Endothelial cell of umbilical vein (primary cell): Measurements from ENCODE around the gene CCDC69. TPM values are rescaled to one million over a fixed set of nuclear protein-coding genes. Genes with fewer than 3 reads are reported as not detected.

Source experiments
- BruUV-seq: library from RNA; stranded (reverse); fragments of 400-500 nt; replicated peaks from 2 replicates; lab custom pipeline; 2021; lab: Mats Ljungman, UMichigan
- CTCF ChIA-PET: fragments of 300-600, 350-600 bp; sonication (Branson Sonifier 250); formaldehyde crosslinking; loops from one replicate; lab custom pipeline; 2021; ENCODE audit warnings: antibody characterized with exemption, inconsistent platforms; lab: Charles Lee
- POLR2A ChIA-PET: fragments of 300-600, 350-600 bp; sonication (Branson Sonifier 250); formaldehyde crosslinking; loops from one replicate; lab custom pipeline; 2021; ENCODE audit warnings: antibody characterized with exemption, inconsistent platforms; lab: Charles Lee
- DNase-seq: peaks from one replicate; pipeline ENCODE4 v3.0.0-alpha.2; 2011; ENCODE audit warnings: low read depth, low spot score
- FAIRE-seq: peaks from 2 replicates; lab custom pipeline; 2011; peaks lifted over from hg19 to GRCh38; lab: Jason Lieb, UNC
- H2AFZ ChIP-seq: 2 replicates; pipeline ENCODE4 v1.6.0; 2012; ENCODE audit warnings: low read depth, low read length, control low read depth, inconsistent platforms
- H3K27ac ChIP-seq: 2 replicates; pipeline ENCODE4 v1.5.1; 2011; ENCODE audit warnings: low read depth, mild to moderate bottlenecking, control low read depth, low read length, moderate library complexity; ENCODE audit not compliant: insufficient read depth
- H3K27me3 ChIP-seq, 2 experiments: 2 replicates each; pipeline versions ENCODE4 v1.6.0 to v1.6.1; 2011; ENCODE audit warnings: low read length in 2 of 2, mixed read lengths in 1 of 2; ENCODE audit not compliant: control insufficient read depth in 2 of 2, insufficient read depth in 2 of 2
- H3K36me3 ChIP-seq, 2 experiments: 2 replicates in 1 of 2; 3 replicates in 1 of 2; pipeline ENCODE4 v1.5.1; 2011; ENCODE audit warnings: low read length in 2 of 2, mild to moderate bottlenecking in 1 of 2, moderate library complexity in 1 of 2; ENCODE audit not compliant: control insufficient read depth in 2 of 2, insufficient read depth in 2 of 2; ENCODE audit errors: extremely low read depth in 1 of 2
- H3K4me1 ChIP-seq: 3 replicates; pipeline ENCODE4 v1.5.1; 2011; ENCODE audit warnings: mild to moderate bottlenecking, low read length; ENCODE audit not compliant: control insufficient read depth, insufficient read depth; ENCODE audit errors: extremely low read depth
- H3K4me2 ChIP-seq: 2 replicates; pipeline ENCODE4 v1.6.1; 2011; ENCODE audit warnings: low read length, control low read depth, mixed read lengths; ENCODE audit not compliant: insufficient read depth
- H3K4me3 ChIP-seq, 3 experiments: fragments of 200-600 bp in 1 of 3; sonication (generic), shearing (Covaris generic) in 1 of 3; replicated peaks in 1 of 3; 2 replicates each; pipeline ENCODE4 v1.5.1; 2011 to 2016; ENCODE audit warnings: control low read depth in 3 of 3, low read length in 3 of 3, mild to moderate bottlenecking in 2 of 3, inconsistent platforms in 1 of 3, low read depth in 1 of 3, moderate library complexity in 1 of 3; ENCODE audit not compliant: insufficient read depth in 1 of 3
- H3K79me2 ChIP-seq: 2 replicates; pipeline ENCODE4 v1.6.0; 2012; ENCODE audit warnings: low read length, inconsistent platforms; ENCODE audit not compliant: control insufficient read depth, insufficient read depth
- H3K9ac ChIP-seq: replicated peaks from 2 replicates; pipeline ENCODE3; 2011; ENCODE audit warnings: low read length, control low read depth; ENCODE audit not compliant: insufficient read depth; ENCODE audit errors: extremely low read depth
- H3K9me1 ChIP-seq: replicated peaks from 3 replicates; pipeline ENCODE4 v1.6.0; 2011; ENCODE audit warnings: mild to moderate bottlenecking, low read length; ENCODE audit not compliant: control insufficient read depth, insufficient read depth; ENCODE audit errors: extremely low read depth
- H3K9me3 ChIP-seq: replicated peaks from 2 replicates; pipeline ENCODE4 v1.5.1; 2012; ENCODE audit warnings: low read length, inconsistent platforms; ENCODE audit not compliant: control insufficient read depth, insufficient read depth
- H4K20me1 ChIP-seq: replicated peaks from 2 replicates; pipeline ENCODE3; 2011; ENCODE audit warnings: mild to moderate bottlenecking, low read length; ENCODE audit not compliant: control insufficient read depth, insufficient read depth; ENCODE audit errors: extremely low read depth
- CTCF ChIP-seq, 2 donors: IDR thresholded peaks; 1 replicate in 1 of 2; 2 replicates in 1 of 2; pipeline ENCODE4 v1.5.1; 2011; ENCODE audit warnings: low read length in 2 of 2, mild to moderate bottlenecking in 2 of 2, moderate library complexity in 2 of 2, control low read depth in 1 of 2, inconsistent platforms in 1 of 2, low read depth in 1 of 2; ENCODE audit not compliant: insufficient read depth in 1 of 2; ENCODE audit errors: extremely low read depth in 1 of 2
- EZH2 ChIP-seq: IDR thresholded peaks from 2 replicates; pipeline ENCODE4 v1.6.1; 2012; ENCODE audit warnings: borderline replicate concordance, low read depth, mild to moderate bottlenecking, moderate library complexity, low read length, inconsistent platforms; ENCODE audit not compliant: severe bottlenecking
- FOS ChIP-seq: IDR thresholded peaks from 2 replicates; pipeline ENCODE4 v1.6.1; 2011; ENCODE audit warnings: mild to moderate bottlenecking, low read length, moderate library complexity, borderline replicate concordance; ENCODE audit not compliant: insufficient read depth
- GATA2 ChIP-seq: IDR thresholded peaks from 2 replicates; pipeline ENCODE4 v1.7.0; 2011; ENCODE audit warnings: low read depth, mild to moderate bottlenecking, moderate library complexity, mixed read lengths, low read length; ENCODE audit not compliant: insufficient read length, insufficient read depth
- JUN ChIP-seq: IDR thresholded peaks from 2 replicates; pipeline ENCODE4 v1.6.1; 2011; ENCODE audit warnings: borderline replicate concordance, low read depth; ENCODE audit not compliant: insufficient read length, insufficient read depth
- MAX ChIP-seq: IDR thresholded peaks from 2 replicates; pipeline ENCODE4 v1.6.1; 2011; ENCODE audit not compliant: insufficient read depth, insufficient read length
- MYC ChIP-seq: IDR thresholded peaks from one replicate; pipeline ENCODE4 v1.6.1; 2011; ENCODE audit warnings: mild to moderate bottlenecking, low read depth, low read length
- POLR2A ChIP-seq: IDR thresholded peaks from 2 replicates; pipeline ENCODE4 v1.6.1; 2012; ENCODE audit warnings: low read depth, mild to moderate bottlenecking, control low read depth, low read length
- POLR2AphosphoS5 ChIP-seq: IDR thresholded peaks from 2 replicates; pipeline ENCODE4 v1.6.1; 2012; ENCODE audit warnings: low read depth, mild to moderate bottlenecking, control low read depth, low read length, moderate library complexity; ENCODE audit not compliant: insufficient read depth
- dilution Hi-C: fragments of 300-500 bp; cut with MboI; formaldehyde crosslinking; loops from one replicate; pipeline ENCODE4 v1.15.0; 2019; ENCODE audit warnings: low sequenced_read_pairs; ENCODE audit not compliant: extremely low pct_ligation_motif_present
- intact Hi-C: fragments of 100-400 bp; cut with micrococcal nuclease; formaldehyde crosslinking; loops from one replicate; pipeline ENCODE4 v1.10.0; 2022
- polyA plus RNA-seq, 4 experiments: library from polyadenylated mRNA; depleted of rRNA in 3 of 4; stranded (reverse) in 3 of 4; unstranded in 1 of 4; fragments of >200 nt; gene quantifications; 2 replicates each; pipeline versions ENCODE4 v1.2.1 to v1.2.3, GENCODE V29; 2011 to 2012; ENCODE audit warnings: missing spikeins in 1 of 4
- total RNA-seq: library from RNA; stranded (reverse); gene quantifications from 2 replicates; pipeline ENCODE4 v1.2.3, GENCODE V29; 2021

The CCDC69 gene
- total and polyA plus RNA-seq, 2 donors (not counting 3 experiments of a cell fraction or from before 2014, with no cell fraction given), result 4.1 to 4.5 TPM

GRCh38 chr5:151251621-151252020, 27.7 kb upstream of the CCDC69 start:
- H3K27ac ChIP-seq, result no peak overlapping the region
- no peak overlapping the region for H3K4me2 ChIP-seq
- no peak for DNase-seq
- no peak for FAIRE-seq
- H3K9ac ChIP-seq, result no peak overlapping the region
- H3K9me3 ChIP-seq, result no peaks in the 10 kb centered on the region
- intact Hi-C loops, result loop anchor here (1.0 to 10.0 kb wide), 5 partner anchors 27 to 523 kb away; partner anchors contain the start of genes CCDC69, G3BP1 and SLC36A1
- H3K4me1 ChIP-seq, result peaks cover 5% of the 10 kb centered on the region
- H3K9me1 ChIP-seq, result no peaks in the 10 kb centered on the region
- peak overlapping the region; percentile 95 for H2AFZ ChIP-seq
- no peaks in the 10 kb centered on the region for H4K20me1 ChIP-seq
- no peaks in the 10 kb centered on the region for H3K79me2 ChIP-seq
- dilution Hi-C loops, result no loop called here
- peaks cover 3 to 4% of the 10 kb centered on the region in 2 experiments for H3K27me3 ChIP-seq
- no peaks in the 10 kb centered on the region for H3K36me3 ChIP-seq
- POLR2A ChIA-PET, result no interaction called here
- CTCF ChIA-PET, result interaction anchor here (0.7 to 3.0 kb wide), 3 partner anchors 12 to 28 kb away, joined by 3 to 28 read pairs (median 14); partner anchors contain the start of gene CCDC69
- H3K4me3 ChIP-seq, result no peak overlapping the region
- TF ChIP-seq CTCF (IDR thresholded peaks at IDR 0.05; ENCODE audit: extremely low read depth in 1 of 2, insufficient read depth in 1 of 2, low read depth in 1 of 2, low read length in 2 of 2), result no peak
- TF ChIP-seq JUN, result no peak
- no peak for TF ChIP-seq EZH2
- no peak for TF ChIP-seq MAX
- TF ChIP-seq POLR2AphosphoS5, result no peak
- TF ChIP-seq FOS, result no peak
- no peak for TF ChIP-seq MYC
- TF ChIP-seq GATA2, result no peak
- no peak for TF ChIP-seq POLR2A
- BruUV-seq, result no TSS peak
